Measurements from ENCODE around the gene SLC25A51. TPM values are rescaled to one million over a fixed set of nuclear protein-coding genes. Genes with fewer than 3 reads are reported as not detected.

The SLC25A51 gene
- total and polyA plus RNA-seq, 2 experiments from 2014 or later: 5.3 to 22.0 TPM

- no peak for TF ChIP-seq ZNF462 (CRISPR knock-in tag; IDR thresholded peaks at IDR 0.05)
- no peak for TF ChIP-seq ZNF331 (CRISPR knock-in tag; IDR thresholded peaks at IDR 0.05; ENCODE audit: low read depth)
- no peak for TF ChIP-seq CREB1 (CRISPR knock-in tag; IDR thresholded peaks at IDR 0.05; ENCODE audit: low read depth)
Observed at GRCh38 chr9:37905776-37906175, 1.8 kb upstream of the SLC25A51 start (continued).

DNA sequence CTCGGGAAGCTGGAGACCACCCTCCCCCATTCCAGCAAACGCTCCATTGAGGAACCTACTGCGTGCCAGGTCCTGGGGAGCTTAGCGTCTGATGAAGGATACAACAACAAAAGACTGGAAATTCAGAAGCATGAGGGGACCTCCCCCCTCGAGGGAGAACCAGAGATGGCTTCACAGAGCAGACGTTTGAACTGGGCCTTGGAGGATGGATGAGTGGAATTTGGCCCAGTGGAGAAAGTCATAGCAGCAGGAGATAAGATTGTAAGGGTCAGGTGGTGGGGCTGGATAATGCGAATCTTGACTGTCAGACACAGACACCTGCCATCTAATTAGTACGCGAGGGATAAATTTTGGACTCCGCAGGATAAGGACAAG lies 1.2 kb upstream of the SLC25A51 start:
- TF ChIP-seq REST (IDR thresholded peaks at IDR 0.05; ENCODE audit: unreplicated experiment): no peak
- TF ChIP-seq STAT1 (IDR thresholded peaks at IDR 0.05; ENCODE audit: unreplicated experiment): no peak
- TF ChIP-seq POLR2AphosphoS5 (IDR thresholded peaks at IDR 0.05; ENCODE audit: low read depth): no peak
- TF ChIP-seq ZNF331 (CRISPR knock-in tag; IDR thresholded peaks at IDR 0.05; ENCODE audit: low read depth): no peak
- no peak for TF ChIP-seq NANOG (IDR thresholded peaks at IDR 0.05; ENCODE audit: borderline replicate concordance)
- TF ChIP-seq, protein P1, sequence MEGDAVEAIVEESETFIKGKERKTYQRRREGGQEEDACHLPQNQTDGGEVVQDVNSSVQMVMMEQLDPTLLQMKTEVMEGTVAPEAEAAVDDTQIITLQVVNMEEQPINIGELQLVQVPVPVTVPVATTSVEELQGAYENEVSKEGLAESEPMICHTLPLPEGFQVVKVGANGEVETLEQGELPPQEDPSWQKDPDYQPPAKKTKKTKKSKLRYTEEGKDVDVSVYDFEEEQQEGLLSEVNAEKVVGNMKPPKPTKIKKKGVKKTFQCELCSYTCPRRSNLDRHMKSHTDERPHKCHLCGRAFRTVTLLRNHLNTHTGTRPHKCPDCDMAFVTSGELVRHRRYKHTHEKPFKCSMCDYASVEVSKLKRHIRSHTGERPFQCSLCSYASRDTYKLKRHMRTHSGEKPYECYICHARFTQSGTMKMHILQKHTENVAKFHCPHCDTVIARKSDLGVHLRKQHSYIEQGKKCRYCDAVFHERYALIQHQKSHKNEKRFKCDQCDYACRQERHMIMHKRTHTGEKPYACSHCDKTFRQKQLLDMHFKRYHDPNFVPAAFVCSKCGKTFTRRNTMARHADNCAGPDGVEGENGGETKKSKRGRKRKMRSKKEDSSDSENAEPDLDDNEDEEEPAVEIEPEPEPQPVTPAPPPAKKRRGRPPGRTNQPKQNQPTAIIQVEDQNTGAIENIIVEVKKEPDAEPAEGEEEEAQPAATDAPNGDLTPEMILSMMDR (conservative IDR thresholded peaks at IDR 0.05; ENCODE audit: low read depth in 2 of 2): no peak
- no peak for TF ChIP-seq EZH2phosphoT487 (IDR thresholded peaks at IDR 0.05; ENCODE audit: unreplicated experiment)
- TF ChIP-seq JUNB (IDR thresholded peaks at IDR 0.05; ENCODE audit: unreplicated experiment): no peak
- no peak for TF ChIP-seq CREB1 (CRISPR knock-in tag; IDR thresholded peaks at IDR 0.05; ENCODE audit: low read depth)
- Histone ChIP-seq H3F3A (replicated peaks; ENCODE audit: low read depth) (peaks cover 8% of the 10 kb centered on the region), H4K20me1 (replicated peaks; ENCODE audit: insufficient read depth) (peaks cover 11% of the 10 kb centered on the region; the same call in 1 of the 2 replicates), H2AFZ (peak overlapping the region; percentile 100), H3K9me2 (ENCODE audit: insufficient read depth) (no peaks in the 10 kb centered on the region), H3K4me1 (ENCODE audit: insufficient read depth) (peaks cover 22% of the 10 kb centered on the region), H3K36me3 (ENCODE audit: insufficient read depth) (no peaks in the 10 kb centered on the region), H3K27me3 (ENCODE audit: insufficient read depth) (peaks cover 16% of the 10 kb centered on the region; the same call in 1 of the 2 replicates), H3K27ac (ENCODE audit: low read depth) (no peak overlapping the region), H3K79me2 (replicated peaks; ENCODE audit: insufficient read depth) (peaks cover 25% of the 10 kb centered on the region), H3K4me2 (peak overlapping the region; percentile 96), H3K4me3 (peak overlapping the region; percentile 97)
- Mint-ChIP-seq H3K4me1 (peaks cover 16% of the 10 kb centered on the region), H3K36me3 (ENCODE audit: low read depth) (no peaks in the 10 kb centered on the region), H3K27ac (no peak overlapping the region), H3K27me3 (ENCODE audit: insufficient read depth, low read depth, poor library complexity) (peaks cover 11% of the 10 kb centered on the region), H3K4me3 (peak overlapping the region; percentile 92), H3K9me3 (no peaks in the 10 kb centered on the region)
- DNase-seq (ENCODE audit: low spot score): no peak
- ATAC-seq: no peak

All from GM23338 (cell line).